Spleen (tissue), 11 donors: ENCODE results near the gene DTNB. TPM values are rescaled to one million over a fixed set of nuclear protein-coding genes. Genes with fewer than 3 reads are reported as not detected.

ENCODE experiments used
- DNase-seq: peaks from one replicate; pipeline ENCODE4 v3.0.0-alpha.2; 2020
- H3K27ac ChIP-seq, 8 donors: fragments of 200-600 bp; sonication (generic) in 7 of 8; 1 replicate in 4 of 8; 2 replicates in 4 of 8; pipeline versions ENCODE4 v1.5.0 to v1.8.0; 2016 to 2021; ENCODE audit warnings: inconsistent platforms in 4 of 8, mild to moderate bottlenecking in 4 of 8, moderate library complexity in 1 of 8
- H3K27me3 ChIP-seq, 7 donors: fragments of 200-600 bp; sonication (generic) in 6 of 7; replicated peaks in 1 of 7; 1 replicate in 4 of 7; 2 replicates in 3 of 7; pipeline versions ENCODE4 v1.5.0 to v1.8.0; 2016 to 2021; ENCODE audit warnings: inconsistent platforms in 3 of 7, mild to moderate bottlenecking in 1 of 7
- H3K36me3 ChIP-seq, 6 donors: fragments of 200-600 bp; sonication (generic) in 5 of 6; 1 replicate in 4 of 6; 2 replicates in 2 of 6; pipeline versions ENCODE4 v1.5.0 to v1.8.0; 2016 to 2021; ENCODE audit warnings: inconsistent platforms in 2 of 6
- H3K4me1 ChIP-seq, 6 donors: fragments of 200-600 bp; sonication (generic) in 5 of 6; 1 replicate in 3 of 6; 2 replicates in 3 of 6; pipeline versions ENCODE4 v1.5.0 to v1.8.0; 2016 to 2021; ENCODE audit warnings: inconsistent platforms in 3 of 6
- H3K4me3 ChIP-seq, 8 donors: fragments of 200-600 bp; sonication (generic) in 7 of 8; 1 replicate in 4 of 8; 2 replicates in 4 of 8; pipeline versions ENCODE4 v1.5.0 to v1.8.0; 2016 to 2021; ENCODE audit warnings: inconsistent platforms in 4 of 8, mild to moderate bottlenecking in 4 of 8, moderate library complexity in 2 of 8
- H3K9me3 ChIP-seq, 8 donors: fragments of 200-600 bp; sonication (generic) in 7 of 8; 1 replicate in 4 of 8; 2 replicates in 4 of 8; pipeline versions ENCODE4 v1.5.0 to v1.8.0; 2016 to 2021; ENCODE audit warnings: inconsistent platforms in 4 of 8
- POLR2A ChIP-seq, 3 donors: fragments of 450-650 bp; IDR thresholded peaks; one replicate each; pipeline ENCODE4 v1.5.1; 2017; ENCODE audit warnings: antibody characterized with exemption in 3 of 3, mild to moderate bottlenecking in 1 of 3
- POLR2AphosphoS5 ChIP-seq, 3 donors: sonication (generic); formaldehyde crosslinking; IDR thresholded peaks; one replicate each; pipeline ENCODE4 v1.5.1; 2017; ENCODE audit warnings: antibody characterized with exemption in 3 of 3
- WGBS, 5 donors: extraction: QIAGEN DNeasy Blood & Tissue Kit in 3 of 5; methylation state at CpG; one replicate each; pipeline versions ENCODE4 v1.1.5 to v1.1.7; 2013 to 2018; 5-methylcytosine and 5-hydroxymethylcytosine counted together
- intact Hi-C: fragments of 100-400 bp; cut with DNase I; formaldehyde crosslinking; loops from one replicate; pipeline ENCODE4 v1.15.0; 2023; ENCODE audit warnings: low total_unique reads
- polyA plus RNA-seq, 3 donors: library from polyadenylated mRNA; stranded (reverse); fragments of 200-250 nt; gene quantifications; one replicate each; pipeline ENCODE4 v1.2.1, GENCODE V29; 2013
- total RNA-seq, 7 donors: library from RNA; depleted of rRNA in 3 of 7; stranded (reverse); fragments of >200 nt in 3 of 7; fragmentation: NEBNext Ultra II Directional in 4 of 7; extraction: Animal tissue kit (Norgen Biotek cat#: 25700) in 4 of 7; gene quantifications; one replicate each; pipeline versions ENCODE4 v1.1.0 to v1.2.1, GENCODE V29; 2016 to 2021
- TF ChIP-seq, protein P1 (sequence below), 11 experiments: fragments of 200-600 bp in 7 of 11; fragments of 450-650 bp in 4 of 11; sonication (generic) in 4 of 11; IDR thresholded peaks in 8 of 11; conservative IDR thresholded peaks in 3 of 11; 1 replicate in 7 of 11; 2 replicates in 4 of 11; pipeline versions ENCODE4 v1.4.0 to v1.8.0; 2016 to 2021; ENCODE audit warnings: antibody characterized with exemption in 11 of 11, inconsistent platforms in 4 of 11, mild to moderate bottlenecking in 1 of 11
- donor health status: healthy with polysubstance abuse.
- donor health status: DM: no; HTN: no; CAD: no; lungs with moderate emphysema.
- donor health status: DM: no; HTN: no; CAD: no.
- donor health status: Bipolar disorder and iron deficiency.
- donor health status: healthy.
- donor health status: DM: no; HTN: no; CAD: no.
- donor health status: DM: yes; HTN: yes; CAD: no.

DTNB gene
- total and polyA plus RNA-seq, 10 donors = 4.5 to 28.9 (median 20.4) TPM

GRCh38 chr2:25692143-25692542 is 18.8 kb upstream of the DTNB start:
- DNase-seq = no peak
- WGBS, 5 donors = 84 to 96% (median 91%) methylated on average over 4 of the region's 4 CpGs
- no peaks in the 10 kb centered on the region for H3K4me1 ChIP-seq
- intact Hi-C loops = no loop called here
- no peak overlapping the region for H3K4me3 ChIP-seq
- no peaks in the 10 kb centered on the region for H3K27me3 ChIP-seq
- H3K36me3 ChIP-seq = no peaks in the 10 kb centered on the region
- TF ChIP-seq POLR2A (IDR thresholded peaks at IDR 0.05) (no peak), POLR2AphosphoS5 (IDR thresholded peaks at IDR 0.05) (no peak)
- TF ChIP-seq, protein P1, sequence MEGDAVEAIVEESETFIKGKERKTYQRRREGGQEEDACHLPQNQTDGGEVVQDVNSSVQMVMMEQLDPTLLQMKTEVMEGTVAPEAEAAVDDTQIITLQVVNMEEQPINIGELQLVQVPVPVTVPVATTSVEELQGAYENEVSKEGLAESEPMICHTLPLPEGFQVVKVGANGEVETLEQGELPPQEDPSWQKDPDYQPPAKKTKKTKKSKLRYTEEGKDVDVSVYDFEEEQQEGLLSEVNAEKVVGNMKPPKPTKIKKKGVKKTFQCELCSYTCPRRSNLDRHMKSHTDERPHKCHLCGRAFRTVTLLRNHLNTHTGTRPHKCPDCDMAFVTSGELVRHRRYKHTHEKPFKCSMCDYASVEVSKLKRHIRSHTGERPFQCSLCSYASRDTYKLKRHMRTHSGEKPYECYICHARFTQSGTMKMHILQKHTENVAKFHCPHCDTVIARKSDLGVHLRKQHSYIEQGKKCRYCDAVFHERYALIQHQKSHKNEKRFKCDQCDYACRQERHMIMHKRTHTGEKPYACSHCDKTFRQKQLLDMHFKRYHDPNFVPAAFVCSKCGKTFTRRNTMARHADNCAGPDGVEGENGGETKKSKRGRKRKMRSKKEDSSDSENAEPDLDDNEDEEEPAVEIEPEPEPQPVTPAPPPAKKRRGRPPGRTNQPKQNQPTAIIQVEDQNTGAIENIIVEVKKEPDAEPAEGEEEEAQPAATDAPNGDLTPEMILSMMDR (IDR thresholded peaks at IDR 0.05 in 8 of 11, conservative IDR thresholded peaks at IDR 0.05 in 3 of 11) = no peak
- no peak overlapping the region for H3K27ac ChIP-seq
- no peaks in the 10 kb centered on the region for H3K9me3 ChIP-seq

DNA sequence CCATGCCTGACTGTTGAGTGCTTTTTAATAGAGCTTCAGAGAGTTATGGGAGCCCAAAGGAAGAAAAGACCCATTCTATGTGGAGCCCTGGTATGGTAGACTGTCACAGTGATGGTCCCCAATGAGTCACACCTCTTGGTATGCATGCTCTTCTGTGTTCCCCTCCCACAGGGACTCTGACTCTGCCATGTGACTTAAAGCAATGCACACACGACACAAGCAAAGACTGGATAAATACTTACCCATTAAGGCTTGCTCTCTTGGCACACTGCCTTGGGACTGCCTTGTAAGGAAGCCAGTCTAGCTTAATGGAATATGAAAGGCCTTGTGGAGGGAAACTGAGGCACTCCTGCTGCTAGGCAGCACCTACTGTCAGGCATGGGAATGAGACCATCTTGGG is 16.7 kb upstream of the DTNB start:
- intact Hi-C loops = no loop called here
- H3K27me3 ChIP-seq = no peaks in the 10 kb centered on the region
- TF ChIP-seq, protein P1 (IDR thresholded peaks at IDR 0.05 in 8 of 11, conservative IDR thresholded peaks at IDR 0.05 in 3 of 11) = no peak
- no peak for TF ChIP-seq POLR2A (IDR thresholded peaks at IDR 0.05)
- no peak for TF ChIP-seq POLR2AphosphoS5 (IDR thresholded peaks at IDR 0.05)

DNA sequence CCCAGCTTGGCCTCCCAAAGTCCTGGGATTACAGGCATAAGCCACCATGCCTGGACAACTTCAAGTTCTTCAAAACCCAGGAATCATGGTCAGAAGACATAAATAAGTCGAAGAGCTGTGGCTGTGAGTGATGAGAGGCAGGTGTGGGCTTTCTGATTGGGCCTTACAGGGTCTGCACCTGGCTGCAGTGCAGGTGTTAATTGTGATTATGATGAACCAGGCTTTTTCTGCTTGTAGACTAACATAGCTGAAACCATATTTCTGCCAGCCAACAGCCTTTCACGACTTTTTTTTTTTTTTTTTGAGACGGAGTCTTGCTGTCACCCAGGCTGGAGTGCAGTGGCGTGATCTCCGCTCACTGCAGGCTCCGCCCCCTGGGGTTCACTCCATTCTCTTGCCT is 14.9 kb upstream of the DTNB start:
- Histone ChIP-seq H3K27ac (no peak overlapping the region), H3K4me3 (no peak overlapping the region), H3K4me1 (no peaks in the 10 kb centered on the region), H3K27me3 (no peaks in the 10 kb centered on the region), H3K9me3 (no peaks in the 10 kb centered on the region), H3K36me3 (no peaks in the 10 kb centered on the region)
- DNase-seq = peak; percentile 20
- WGBS, 5 donors = 78 to 91% (median 90%) methylated on average over 5 to 6 of the region's 6 CpGs
- intact Hi-C loops = no loop called here
- TF ChIP-seq, protein P1 (IDR thresholded peaks at IDR 0.05 in 8 of 11, conservative IDR thresholded peaks at IDR 0.05 in 3 of 11) = no peak
- no peak for TF ChIP-seq POLR2A (IDR thresholded peaks at IDR 0.05)
- TF ChIP-seq POLR2AphosphoS5 (IDR thresholded peaks at IDR 0.05) = no peak

More for the DNA sequence above, 16.7 kb upstream of the DTNB start:
- Histone ChIP-seq H3K4me1 (no peaks in the 10 kb centered on the region), H3K4me3 (no peak overlapping the region), H3K9me3 (no peaks in the 10 kb centered on the region), H3K36me3 (no peaks in the 10 kb centered on the region), H3K27ac (no peak overlapping the region)
- 0 to 87% (median 74%) methylated on average over 1 of the region's 1 CpG for WGBS, 5 donors
- DNase-seq = no peak

GRCh38 chr2:25685741-25686140 is 12.4 kb upstream of the DTNB start:
- intact Hi-C loops = no loop called here
- 90 to 97% (median 93%) methylated on average over 2 of the region's 2 CpGs for WGBS, 5 donors

More at GRCh38 chr2:25685741-25686140, 12.4 kb upstream of the DTNB start:
- no peaks in the 10 kb centered on the region for H3K9me3 ChIP-seq
- no peaks in the 10 kb centered on the region for H3K4me1 ChIP-seq
- no peak overlapping the region for H3K27ac ChIP-seq
- no peaks in the 10 kb centered on the region for H3K36me3 ChIP-seq
- no peak overlapping the region for H3K4me3 ChIP-seq
- TF ChIP-seq POLR2A (IDR thresholded peaks at IDR 0.05) (no peak), POLR2AphosphoS5 (IDR thresholded peaks at IDR 0.05) (no peak)
- TF ChIP-seq, protein P1 (IDR thresholded peaks at IDR 0.05 in 8 of 11, conservative IDR thresholded peaks at IDR 0.05 in 3 of 11) = no peak
- no peaks in the 10 kb centered on the region for H3K27me3 ChIP-seq
- no peak for DNase-seq
